Stimulated activated naive B cell treated with anti-CD40 and anti-IgM and Interleukin-4, amounts not matched to agents 10 μg/mL and 1 μg/mL and 100 μg/mL, for 72 hours (primary cell): Measurements from ENCODE around the gene BAIAP2.

Experiments
- ATAC-seq, 2 donors: fragments of 150-1000 bp; cut with Tn5 transposase; replicated peaks; 2 replicates each; pipeline ENCODE4 v1.10.0; 2021; ENCODE audit warnings: moderate library complexity in 1 of 2
- DNase-seq: peaks from one replicate; pipeline ENCODE4 v3.0.0; 2021
- H3K27ac Mint-ChIP-seq: one replicate; pipeline ENCODE4 v1.8.0; 2022; ENCODE audit warnings: mild to moderate bottlenecking, mixed read lengths
- H3K27me3 Mint-ChIP-seq, 2 donors: one replicate each; pipeline ENCODE4 v1.8.0; 2022; ENCODE audit warnings: mixed read lengths in 2 of 2
- H3K36me3 Mint-ChIP-seq, 2 donors: one replicate each; pipeline ENCODE4 v1.8.0; 2022; ENCODE audit warnings: mixed read lengths in 2 of 2, mild to moderate bottlenecking in 1 of 2
- H3K4me1 Mint-ChIP-seq, 2 donors: one replicate each; pipeline ENCODE4 v1.8.0; 2022; ENCODE audit warnings: mixed read lengths in 2 of 2, mild to moderate bottlenecking in 1 of 2
- H3K4me3 Mint-ChIP-seq, 2 donors: one replicate each; pipeline ENCODE4 v1.8.0; 2022; ENCODE audit warnings: mild to moderate bottlenecking in 2 of 2, mixed read lengths in 2 of 2, moderate library complexity in 1 of 2
- H3K9me3 Mint-ChIP-seq, 2 donors: one replicate each; pipeline ENCODE4 v1.8.0; 2022; ENCODE audit warnings: mixed read lengths in 2 of 2, mild to moderate bottlenecking in 1 of 2

BAIAP2 gene

DNA sequence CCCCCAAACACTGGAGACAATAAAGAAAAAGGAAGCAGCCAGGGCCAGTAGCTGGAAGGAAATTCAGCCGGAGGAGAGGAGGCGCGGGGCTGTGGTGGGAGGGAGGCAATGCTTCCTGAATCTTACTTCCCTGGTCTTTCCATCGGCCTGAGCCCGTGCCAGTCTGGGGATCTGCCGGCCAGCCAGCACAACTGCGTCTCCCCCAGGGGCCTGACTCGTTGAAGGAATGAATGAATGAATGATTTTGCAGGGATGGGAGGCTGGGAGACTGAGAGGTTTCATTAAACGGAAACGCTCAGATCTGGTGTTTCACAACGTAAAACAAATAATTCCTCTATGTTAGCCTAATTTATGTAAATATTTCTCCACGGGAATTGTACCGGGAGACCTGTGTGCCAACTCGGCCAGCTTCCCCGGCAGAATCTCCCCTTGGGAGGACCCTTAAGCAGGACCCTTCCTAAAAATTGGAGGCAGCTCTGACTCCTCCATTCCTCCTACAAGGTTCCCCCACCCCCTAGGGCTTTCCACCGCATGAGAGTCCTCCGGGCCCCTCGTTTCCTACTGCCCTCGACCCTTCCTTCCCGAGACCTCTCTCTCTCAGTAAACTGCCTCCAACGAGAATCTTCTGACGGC lies 1.3 kb upstream of the BAIAP2 start:
- peaks cover 14 to 24% of the 10 kb centered on the region in 2 donors for H3K4me1 Mint-ChIP-seq
- H3K27me3 Mint-ChIP-seq = peaks cover 66 to 82% of the 10 kb centered on the region in 2 donors
- H3K9me3 Mint-ChIP-seq = no peaks in the 10 kb centered on the region
- H3K36me3 Mint-ChIP-seq = no peaks in the 10 kb centered on the region
- ATAC-seq = no peak
- no peak overlapping the region for H3K27ac Mint-ChIP-seq
- DNase-seq = no peak
- peak overlapping the region; percentile 68 to 83 for H3K4me3 Mint-ChIP-seq

DNA sequence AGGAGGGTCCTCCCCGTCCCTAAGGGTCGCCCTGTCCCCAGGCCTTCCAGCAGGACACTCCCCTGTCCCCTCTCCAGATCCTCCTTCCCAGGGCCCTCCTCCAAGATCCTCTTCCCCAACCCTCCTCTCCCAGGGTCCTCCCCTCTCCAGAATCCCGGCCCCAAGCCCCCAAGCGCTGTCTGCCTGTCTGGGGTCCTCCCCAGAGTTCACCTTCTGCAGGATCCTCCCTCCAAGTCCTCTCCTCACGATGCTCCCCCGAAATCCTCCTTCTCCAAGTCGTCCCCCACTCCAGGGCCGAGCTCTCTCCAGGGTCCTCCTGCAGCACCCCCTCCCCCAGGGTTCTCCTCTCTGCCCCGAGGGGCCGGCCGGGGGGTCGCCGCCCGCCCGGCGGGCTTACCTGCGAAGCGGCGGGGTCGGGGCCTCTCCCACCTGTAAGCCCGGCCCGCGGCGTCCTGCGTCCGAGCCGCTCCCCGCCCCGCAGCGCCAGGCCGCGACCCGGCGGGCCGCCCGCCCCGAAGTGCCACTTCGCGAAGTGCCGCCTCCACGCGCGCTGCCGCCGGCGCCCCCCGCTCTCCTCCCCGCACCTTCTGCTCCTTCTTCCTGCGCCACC lies 678 bp upstream of the BAIAP2 start:
- peak; percentile 39 to 42 for ATAC-seq

DNA sequence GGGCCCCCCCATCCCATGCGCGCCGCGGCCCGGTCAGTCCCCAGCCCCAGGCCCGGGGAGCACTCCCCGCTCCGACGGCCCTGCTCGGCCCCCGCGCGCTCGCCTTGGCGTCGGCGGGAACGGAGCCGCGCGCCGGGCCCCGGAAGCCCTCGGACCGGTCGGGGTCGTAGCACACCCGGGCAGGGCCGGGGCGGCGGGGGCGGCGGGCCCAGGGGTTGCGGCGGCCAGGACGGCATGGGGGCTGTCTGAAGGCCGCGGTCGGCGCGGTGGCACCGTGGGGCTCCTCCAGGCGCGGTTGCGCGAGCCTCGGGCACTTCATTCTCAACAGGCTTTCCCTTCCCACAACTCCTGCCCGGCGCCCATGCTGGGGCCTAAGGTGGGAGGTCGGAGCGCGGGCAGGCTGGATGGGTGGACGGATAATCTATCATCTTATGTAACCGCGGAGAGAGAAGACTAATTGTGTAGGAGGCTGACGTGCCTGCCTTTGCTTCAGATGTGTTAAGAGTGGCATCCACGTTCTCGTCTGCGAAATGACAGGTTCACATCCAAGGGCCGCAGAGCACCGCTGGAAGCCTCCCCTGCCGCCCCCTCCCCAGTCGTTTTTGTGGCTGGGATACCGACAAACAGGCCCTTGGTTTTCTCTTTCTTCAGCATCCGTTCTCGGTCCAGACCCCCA lies 708 bp downstream of the BAIAP2 start:
- Mint-ChIP-seq H3K4me1 (peaks cover 14 to 24% of the 10 kb centered on the region in 2 donors), H3K9me3 (no peaks in the 10 kb centered on the region), H3K4me3 (peak overlapping the region; percentile 55 to 76), H3K27ac (no peak overlapping the region), H3K27me3 (peaks cover 60 to 82% of the 10 kb centered on the region in 2 donors), H3K36me3 (no peaks in the 10 kb centered on the region)
- ATAC-seq (peak; percentile 14 to 15), DNase-seq (no peak)

More for the DNA sequence above, 678 bp upstream of the BAIAP2 start:
- peak; percentile 24 for DNase-seq
- Mint-ChIP-seq H3K27me3 (peaks cover 65 to 83% of the 10 kb centered on the region in 2 donors), H3K4me1 (peaks cover 14 to 24% of the 10 kb centered on the region in 2 donors), H3K27ac (no peak overlapping the region), H3K4me3 (peak overlapping the region; percentile 68 to 83), H3K36me3 (no peaks in the 10 kb centered on the region), H3K9me3 (no peaks in the 10 kb centered on the region)

DNA sequence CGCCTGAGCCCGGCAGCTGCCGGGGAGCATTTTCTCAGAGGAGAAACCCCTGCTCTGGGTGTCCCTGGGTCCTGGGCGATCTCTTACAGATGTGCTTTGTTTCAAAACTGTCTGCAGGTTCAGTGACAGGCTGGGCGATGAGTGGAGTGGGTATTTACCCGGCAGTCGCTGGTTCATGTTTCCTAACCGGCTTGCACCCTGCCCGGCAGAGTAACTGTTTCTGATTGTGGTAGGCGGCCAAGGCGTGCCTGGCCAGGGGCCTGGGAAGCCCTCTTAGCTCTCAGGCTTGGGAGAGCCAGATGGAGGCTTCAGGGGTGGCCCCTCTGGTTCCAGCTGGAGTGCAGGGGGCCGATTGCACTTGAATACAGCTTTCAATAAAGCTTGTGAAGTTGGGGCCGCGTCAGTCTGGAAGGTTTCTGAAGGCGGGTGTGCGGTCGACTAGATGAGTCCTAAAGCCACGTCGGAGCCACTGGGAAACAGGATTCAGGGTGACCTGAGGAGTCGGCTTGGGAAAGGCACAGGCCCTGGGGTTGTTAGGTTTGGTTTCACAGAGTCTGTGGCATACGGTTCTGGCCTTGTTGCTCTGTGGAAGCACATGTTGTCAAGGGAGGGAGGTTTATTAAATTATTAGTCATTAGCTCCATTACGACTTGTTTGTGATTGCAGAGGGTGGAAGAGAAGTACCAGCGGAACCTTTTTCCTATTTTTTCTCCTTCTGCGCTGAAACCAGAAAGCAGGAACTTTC lies 1.4 kb downstream of the BAIAP2 start:
- H3K27ac Mint-ChIP-seq = no peak overlapping the region
- ATAC-seq = no peak

DNA sequence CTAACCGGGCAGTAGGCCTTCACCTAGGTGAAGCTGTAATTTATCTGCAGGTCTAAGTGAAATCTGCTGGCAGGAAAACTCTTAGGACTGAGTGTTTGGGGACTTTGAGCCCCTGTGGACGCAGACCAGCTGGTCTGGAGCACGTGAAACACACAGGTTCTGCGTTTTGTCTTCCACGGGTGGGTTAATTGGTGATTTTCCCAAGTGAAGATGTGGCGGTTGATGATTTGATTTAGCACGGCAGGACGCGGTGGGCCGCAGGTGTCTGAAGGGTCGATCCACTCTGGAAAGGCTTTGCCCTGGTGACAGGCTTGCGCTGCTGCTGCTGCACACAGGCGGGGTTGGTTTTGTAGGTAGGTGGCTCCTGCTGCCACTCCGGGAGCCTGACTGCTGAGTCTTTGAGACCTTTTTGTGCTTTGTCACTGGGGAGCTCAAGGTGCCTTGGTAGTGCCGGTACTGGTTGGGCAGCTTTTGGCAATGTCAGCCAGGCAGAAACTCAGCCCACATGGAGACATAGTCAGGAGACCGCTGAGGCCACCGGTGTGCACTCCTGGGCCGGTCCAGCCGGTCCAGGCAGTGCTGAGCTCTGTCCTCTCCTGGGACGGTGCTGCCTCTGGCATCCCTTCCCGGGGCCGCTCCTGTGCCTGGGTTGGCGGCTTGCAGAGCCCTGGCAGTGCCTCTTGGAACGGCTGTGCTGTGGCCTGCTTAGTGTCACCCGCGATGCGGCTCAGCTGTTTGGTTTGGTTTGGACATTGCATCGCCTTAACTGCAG lies 2.3 kb downstream of the BAIAP2 start:
- H3K27ac Mint-ChIP-seq = no peak overlapping the region
- DNase-seq = no peak
- no peaks in the 10 kb centered on the region for H3K36me3 Mint-ChIP-seq
- H3K9me3 Mint-ChIP-seq = no peaks in the 10 kb centered on the region
- peaks cover 14 to 24% of the 10 kb centered on the region in 2 donors for H3K4me1 Mint-ChIP-seq
- H3K27me3 Mint-ChIP-seq = peaks cover 50 to 69% of the 10 kb centered on the region in 2 donors
- H3K4me3 Mint-ChIP-seq = no peak overlapping the region
- ATAC-seq = no peak

More for the DNA sequence above, 1.4 kb downstream of the BAIAP2 start:
- H3K27me3 Mint-ChIP-seq = peaks cover 53 to 75% of the 10 kb centered on the region in 2 donors
- H3K9me3 Mint-ChIP-seq = no peaks in the 10 kb centered on the region
- H3K36me3 Mint-ChIP-seq = no peaks in the 10 kb centered on the region
- DNase-seq = no peak
- H3K4me3 Mint-ChIP-seq = peak overlapping the region; percentile 55 to 76
- H3K4me1 Mint-ChIP-seq = peaks cover 14 to 24% of the 10 kb centered on the region in 2 donors

DNA sequence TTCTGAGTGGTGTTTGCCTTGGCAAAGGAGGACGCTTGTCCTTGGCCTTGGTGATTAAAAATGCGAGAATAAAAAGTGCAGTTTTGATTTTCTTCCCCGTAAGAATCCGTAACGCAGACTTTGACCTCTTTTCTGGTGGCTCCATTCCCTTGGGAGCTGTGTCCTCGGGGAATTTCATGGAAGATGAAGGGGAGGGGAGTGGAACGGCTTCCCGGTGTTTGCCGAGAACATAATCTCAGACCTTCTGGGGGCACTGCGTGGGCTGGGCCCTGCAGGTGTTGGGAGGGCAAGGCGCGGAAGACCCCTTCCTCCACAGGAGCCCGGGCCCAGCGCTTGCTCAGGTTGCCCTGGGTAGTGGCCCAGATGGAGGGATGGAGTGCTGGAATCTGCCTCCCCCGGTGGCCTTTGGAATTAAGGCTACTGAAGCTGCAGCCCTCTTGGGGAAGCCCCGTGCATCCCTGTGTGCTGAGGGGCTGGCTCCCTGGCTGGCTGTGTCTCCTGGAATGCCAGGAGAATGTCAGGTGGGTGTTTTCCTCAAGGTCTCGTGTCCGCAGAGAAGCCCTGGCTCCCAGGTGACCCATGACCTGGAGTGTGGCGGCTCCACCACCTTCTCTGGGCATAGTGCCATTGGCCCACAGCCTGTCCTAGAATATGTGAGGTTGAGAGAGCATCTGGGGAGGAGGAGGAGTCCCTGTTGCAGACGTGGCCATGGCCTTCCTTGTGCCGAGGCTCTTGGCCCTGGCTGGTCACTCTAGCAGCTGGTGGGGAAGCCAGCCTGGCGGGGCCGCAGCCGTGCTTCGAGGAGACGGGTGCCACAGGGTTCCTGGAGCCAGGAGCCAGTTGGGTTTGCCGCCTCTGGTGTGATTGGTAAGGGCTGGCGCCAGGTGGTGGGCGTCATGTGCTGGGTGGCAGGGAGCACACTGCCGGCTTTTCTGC lies 3.1 kb downstream of the BAIAP2 start:
- Mint-ChIP-seq H3K27me3 (peaks cover 48 to 60% of the 10 kb centered on the region in 2 donors), H3K4me3 (no peak overlapping the region), H3K36me3 (no peaks in the 10 kb centered on the region), H3K9me3 (no peaks in the 10 kb centered on the region), H3K4me1 (peaks cover 14 to 23% of the 10 kb centered on the region in 2 donors), H3K27ac (no peak overlapping the region)
- ATAC-seq = no peak
- DNase-seq = no peak

DNA sequence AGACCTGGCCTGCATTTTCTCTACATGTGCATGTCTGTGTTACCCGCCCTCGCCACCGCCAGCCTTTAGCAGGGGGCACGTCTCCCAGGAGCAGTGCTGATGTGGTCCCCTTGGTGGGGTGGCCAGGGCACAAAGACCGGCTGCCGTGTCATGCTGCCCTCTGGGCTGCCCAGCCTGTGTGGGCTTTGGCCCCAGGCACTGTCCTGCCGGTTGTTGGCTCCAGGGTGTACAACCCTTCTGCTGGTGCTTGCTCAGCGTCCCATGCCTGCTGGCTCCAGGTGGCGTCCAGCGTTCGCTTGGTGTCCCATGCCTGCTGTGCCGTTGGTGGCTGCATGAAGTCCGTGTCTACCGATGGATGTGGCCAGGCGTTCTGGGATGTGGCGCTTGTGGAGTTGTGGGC lies 4.1 kb downstream of the BAIAP2 start:
- peaks cover 8 to 13% of the 10 kb centered on the region in 2 donors for H3K4me1 Mint-ChIP-seq
- no peak for ATAC-seq
- no peak overlapping the region for H3K27ac Mint-ChIP-seq
- no peak for DNase-seq
- H3K36me3 Mint-ChIP-seq = no peaks in the 10 kb centered on the region
- H3K27me3 Mint-ChIP-seq = peaks cover 39 to 50% of the 10 kb centered on the region in 2 donors
- H3K4me3 Mint-ChIP-seq = no peak overlapping the region
- H3K9me3 Mint-ChIP-seq = no peaks in the 10 kb centered on the region

DNA sequence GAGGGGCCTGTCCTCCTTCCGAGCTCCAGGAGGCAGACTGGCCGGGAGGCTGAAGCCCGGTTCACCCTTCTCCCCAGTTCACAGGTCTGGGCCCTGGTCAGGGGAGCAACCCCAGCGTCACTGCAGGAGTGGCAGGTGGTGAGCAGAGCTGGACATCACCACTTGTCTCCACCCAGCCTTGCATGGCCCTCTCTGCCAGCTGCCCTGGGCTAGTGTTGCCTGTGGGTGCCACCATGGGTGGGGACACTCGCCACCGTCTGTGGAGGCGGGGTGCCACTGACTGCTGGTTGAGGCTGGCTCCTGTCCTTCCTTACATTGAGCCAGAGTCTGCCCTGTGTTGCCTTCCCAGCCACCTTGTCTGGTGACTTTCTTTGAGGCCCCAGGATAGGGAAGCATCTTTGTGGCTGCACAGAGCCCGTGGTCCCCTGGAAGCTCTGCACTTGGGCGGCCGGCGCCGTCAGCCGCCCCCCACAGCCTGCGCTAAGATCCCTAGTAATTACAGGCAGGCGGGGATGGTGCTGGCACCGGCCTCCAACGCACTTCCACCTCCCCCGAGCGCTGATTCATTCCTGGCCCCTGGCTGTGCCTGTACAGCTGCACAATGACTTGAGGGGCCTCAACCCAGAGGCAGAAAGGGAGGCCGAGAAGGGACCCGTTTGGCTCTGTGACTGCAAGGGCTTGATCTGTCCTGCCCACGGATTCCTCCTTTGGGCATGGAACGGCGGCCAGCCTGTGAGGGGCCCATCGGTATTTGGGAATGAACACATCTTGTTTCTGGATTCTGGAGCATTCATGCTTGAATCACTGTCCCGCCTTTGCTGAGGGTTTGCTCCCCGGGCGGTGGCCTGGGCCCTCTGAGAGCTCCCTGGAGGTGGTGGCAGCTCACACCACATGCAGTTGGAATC lies 5.2 kb downstream of the BAIAP2 start:
- Mint-ChIP-seq H3K36me3 (no peaks in the 10 kb centered on the region), H3K4me1 (peaks cover 5 to 9% of the 10 kb centered on the region in 2 donors), H3K27ac (no peak overlapping the region), H3K9me3 (no peaks in the 10 kb centered on the region), H3K27me3 (peaks cover 42 to 53% of the 10 kb centered on the region in 2 donors), H3K4me3 (no peak overlapping the region)
- ATAC-seq (no peak), DNase-seq (no peak)

DNA sequence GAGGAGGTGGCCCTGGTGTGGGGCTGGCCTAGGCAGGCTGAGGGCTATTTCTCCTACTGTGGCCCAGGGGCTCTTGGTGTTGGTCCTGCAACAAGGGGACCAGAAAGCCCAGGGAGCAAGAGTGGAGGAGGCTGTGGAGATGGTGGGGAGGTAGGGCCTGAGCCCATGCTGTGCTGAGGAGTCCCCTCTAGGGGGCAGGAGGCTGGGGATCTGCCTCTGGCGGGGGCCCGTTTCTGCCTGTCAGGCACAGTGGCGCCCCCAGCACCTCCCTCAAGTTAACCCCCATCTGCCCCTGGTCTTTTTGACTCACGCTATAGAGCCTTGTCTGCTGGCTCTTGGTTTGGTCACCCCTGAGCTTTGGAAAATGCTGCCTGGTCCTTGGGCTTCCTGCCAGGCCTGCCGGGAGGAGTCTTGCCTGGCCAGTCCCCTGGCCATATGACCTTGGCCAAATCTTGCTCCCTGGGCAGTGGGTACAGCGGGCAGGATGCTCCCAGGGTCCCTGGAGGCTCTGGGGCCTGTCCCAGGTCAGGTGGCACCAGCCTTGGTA lies 5.9 kb downstream of the BAIAP2 start:
- no peaks in the 10 kb centered on the region for H3K36me3 Mint-ChIP-seq
- no peaks in the 10 kb centered on the region for H3K9me3 Mint-ChIP-seq
- no peak for DNase-seq
- peak; percentile 63 to 71 for ATAC-seq
- no peak overlapping the region for H3K27ac Mint-ChIP-seq
- H3K4me3 Mint-ChIP-seq = no peak overlapping the region
- H3K4me1 Mint-ChIP-seq = peaks cover 2 to 5% of the 10 kb centered on the region in 2 donors
- peaks cover 39 to 56% of the 10 kb centered on the region in 2 donors for H3K27me3 Mint-ChIP-seq

DNA sequence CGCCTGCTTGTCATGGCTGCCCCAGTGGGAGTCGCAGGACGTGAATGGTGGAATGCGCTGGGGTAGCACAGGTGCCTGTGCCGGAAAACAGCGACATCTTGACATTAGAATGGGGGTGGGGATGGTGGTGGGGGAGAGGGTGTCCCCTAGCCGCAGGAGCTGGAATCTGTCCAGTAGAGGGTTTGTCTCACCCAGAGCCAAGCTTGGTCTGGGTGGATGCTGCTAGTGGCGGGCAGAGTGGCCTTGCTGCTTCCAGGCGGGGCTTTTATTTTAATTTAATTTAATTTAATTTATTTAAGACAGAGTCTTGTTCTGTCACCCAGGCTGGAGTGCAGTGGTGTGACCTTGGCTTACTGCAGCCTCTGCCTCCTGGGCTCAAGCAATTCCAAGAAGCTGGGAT lies 7.7 kb downstream of the BAIAP2 start:
- peaks cover 30 to 51% of the 10 kb centered on the region in 2 donors for H3K27me3 Mint-ChIP-seq
- DNase-seq (no peak), ATAC-seq (no peak)
- no peaks in the 10 kb centered on the region for H3K4me1 Mint-ChIP-seq
- no peaks in the 10 kb centered on the region for H3K36me3 Mint-ChIP-seq
- H3K27ac Mint-ChIP-seq = no peak overlapping the region
- no peaks in the 10 kb centered on the region for H3K9me3 Mint-ChIP-seq
- H3K4me3 Mint-ChIP-seq = no peak overlapping the region

DNA sequence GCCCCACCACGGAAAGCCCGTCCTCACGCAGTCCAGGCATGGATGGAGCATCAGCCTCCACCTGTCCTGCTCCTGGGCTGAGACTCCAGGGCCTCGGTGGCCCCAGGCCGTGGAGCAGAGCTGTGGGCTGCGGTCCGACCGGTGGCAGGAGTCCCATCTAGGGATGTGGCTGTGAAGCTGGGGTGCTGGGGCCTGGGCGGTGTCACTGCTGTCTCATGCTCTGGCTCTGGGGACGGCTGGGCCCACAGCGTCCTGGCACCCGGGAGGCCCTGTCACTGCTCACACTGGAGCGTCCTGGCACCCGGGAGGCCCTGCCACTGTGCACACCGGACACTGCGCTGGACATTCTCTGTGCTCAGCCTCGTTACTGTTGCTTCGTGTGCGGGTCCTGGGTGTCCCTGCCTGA lies 8.4 kb downstream of the BAIAP2 start:
- Mint-ChIP-seq H3K4me3 (no peak overlapping the region), H3K9me3 (no peaks in the 10 kb centered on the region), H3K27me3 (peaks cover 23 to 46% of the 10 kb centered on the region in 2 donors), H3K27ac (no peak overlapping the region), H3K36me3 (no peaks in the 10 kb centered on the region), H3K4me1 (no peaks in the 10 kb centered on the region)
- ATAC-seq (no peak), DNase-seq (no peak)
